ENCODE data around the gene PNMA6E.
"Not testable (repeated sequence)": the region's sequence is repeated elsewhere in the genome, so short reads cannot be mapped to it uniquely, and the experiment has no call there.

PNMA6E gene

DNA sequence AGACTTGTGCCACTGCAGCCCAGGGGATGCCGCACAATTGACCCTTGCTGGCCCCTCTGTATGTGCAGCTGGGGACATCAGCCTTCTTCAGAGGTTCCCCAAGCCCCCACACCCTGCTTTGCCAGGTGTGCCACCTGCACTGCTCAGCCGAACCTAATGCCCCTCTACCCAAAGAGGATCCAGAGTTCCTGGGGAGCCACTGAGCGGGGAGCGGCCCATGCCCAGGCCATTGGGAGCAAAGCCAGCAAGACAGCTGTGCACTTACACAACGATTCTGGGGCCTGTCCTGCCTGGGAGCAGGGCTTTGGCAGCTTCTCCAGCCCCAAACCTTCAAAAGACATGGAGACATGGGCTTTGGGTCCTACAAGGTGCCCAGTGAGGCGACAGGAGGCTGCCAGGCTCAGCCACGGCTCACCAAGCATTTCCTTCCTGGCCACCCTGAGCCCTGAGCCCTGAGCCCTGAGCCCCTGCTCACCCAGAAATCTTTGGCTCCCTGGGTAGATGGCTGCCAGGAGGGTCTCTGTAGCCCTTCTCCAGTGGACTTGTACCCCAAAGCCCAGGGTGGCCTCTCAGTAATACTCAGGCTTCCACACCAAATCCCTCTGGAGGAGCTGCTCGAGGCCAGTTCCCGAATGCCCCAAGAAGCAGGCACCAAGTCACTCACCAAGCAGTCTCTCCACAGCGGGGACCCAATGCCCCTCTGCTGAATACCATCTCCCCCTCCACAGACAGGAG, 13.0 kb downstream of the PNMA6E start:
- no peak overlapping the region for H3K9ac ChIP-seq (ENCODE audit: low read length)
- no peak for DNase-seq
- no CpG with 5 or more reads among the region's 10 CpGs for WGBS (ENCODE audit: extremely low coverage, insufficient coverage, low lambda C conversion rate)

DNA sequence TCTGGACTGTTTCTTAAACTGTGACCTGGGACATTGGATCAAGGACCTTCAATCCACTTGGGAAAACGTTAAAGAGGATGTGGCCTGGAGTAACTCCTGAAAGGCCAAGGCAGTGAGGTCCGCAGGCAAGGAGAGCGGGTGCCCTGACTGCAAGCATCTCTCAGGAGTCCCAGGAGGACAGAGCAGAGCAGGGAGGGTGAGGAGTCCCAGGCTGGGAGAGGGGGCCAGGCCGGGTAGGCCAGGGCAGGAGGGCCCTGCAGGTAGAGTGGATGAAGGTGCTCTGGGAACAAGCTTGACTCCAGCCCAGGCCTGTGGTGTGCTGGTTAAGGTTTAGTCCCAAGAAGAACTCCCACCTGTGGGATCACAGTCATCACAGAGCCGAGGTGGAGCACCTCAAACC, 13.8 kb downstream of the PNMA6E start:
- Histone ChIP-seq H3K4me1 (ENCODE audit: control insufficient read depth, low read depth, low read length) (no peaks in the 10 kb centered on the region), H2BK5ac (ENCODE audit: low read length) (no peak overlapping the region), H3K79me1 (ENCODE audit: low read length) (no peaks in the 10 kb centered on the region), H3K9ac (ENCODE audit: low read length) (no peak overlapping the region), H2AK5ac (ENCODE audit: low read length) (no peak overlapping the region), H3K4ac (ENCODE audit: low read depth, low read length) (no peak overlapping the region), H3K79me2 (ENCODE audit: control insufficient read depth, insufficient read depth, low read length) (no peaks in the 10 kb centered on the region), H3K56ac (ENCODE audit: low read length) (no peak overlapping the region), H2BK15ac (replicated peaks; ENCODE audit: low read depth) (no peak overlapping the region), H3K23ac (ENCODE audit: low read length) (no peak overlapping the region), H3K36me3 (ENCODE audit: control insufficient read depth, insufficient read depth, low read length) (no peaks in the 10 kb centered on the region), H3K18ac (ENCODE audit: low read length) (no peak overlapping the region), H2BK120ac (ENCODE audit: low read depth, low read length) (no peak overlapping the region), H3K4me3 (ENCODE audit: low read length) (no peak overlapping the region), H4K8ac (ENCODE audit: low read depth, low read length) (no peak overlapping the region), H3K27ac (ENCODE audit: low read depth, low read length) (no peak overlapping the region), H3K27me3 (ENCODE audit: insufficient read depth, low read length, poor library complexity) (no peaks in the 10 kb centered on the region), H3K4me2 (ENCODE audit: low read length) (no peak overlapping the region), H4K5ac (ENCODE audit: low read length) (no peak overlapping the region)
- no peak for DNase-seq
- no CpG with 5 or more reads among the region's 5 CpGs for WGBS (ENCODE audit: extremely low coverage, insufficient coverage, low lambda C conversion rate)

More for the DNA sequence above, 13.0 kb downstream of the PNMA6E start:
- Histone ChIP-seq H3K27ac (ENCODE audit: low read depth, low read length) (no peak overlapping the region), H2BK120ac (ENCODE audit: low read depth, low read length) (no peak overlapping the region), H3K36me3 (ENCODE audit: control insufficient read depth, insufficient read depth, low read length) (no peaks in the 10 kb centered on the region), H4K8ac (ENCODE audit: low read depth, low read length) (no peak overlapping the region), H3K4me3 (ENCODE audit: low read length) (no peak overlapping the region), H3K79me1 (ENCODE audit: low read length) (no peaks in the 10 kb centered on the region), H3K4ac (ENCODE audit: low read depth, low read length) (no peak overlapping the region), H3K27me3 (ENCODE audit: insufficient read depth, low read length, poor library complexity) (no peaks in the 10 kb centered on the region), H2BK15ac (replicated peaks; ENCODE audit: low read depth) (no peak overlapping the region), H2AK5ac (ENCODE audit: low read length) (no peak overlapping the region), H3K4me2 (ENCODE audit: low read length) (no peak overlapping the region), H3K18ac (ENCODE audit: low read length) (no peak overlapping the region), H3K23ac (ENCODE audit: low read length) (no peak overlapping the region), H3K4me1 (ENCODE audit: control insufficient read depth, low read depth, low read length) (no peaks in the 10 kb centered on the region), H2BK5ac (ENCODE audit: low read length) (no peak overlapping the region), H3K56ac (ENCODE audit: low read length) (no peak overlapping the region), H3K79me2 (ENCODE audit: control insufficient read depth, insufficient read depth, low read length) (no peaks in the 10 kb centered on the region), H4K5ac (ENCODE audit: low read length) (no peak overlapping the region)

DNA sequence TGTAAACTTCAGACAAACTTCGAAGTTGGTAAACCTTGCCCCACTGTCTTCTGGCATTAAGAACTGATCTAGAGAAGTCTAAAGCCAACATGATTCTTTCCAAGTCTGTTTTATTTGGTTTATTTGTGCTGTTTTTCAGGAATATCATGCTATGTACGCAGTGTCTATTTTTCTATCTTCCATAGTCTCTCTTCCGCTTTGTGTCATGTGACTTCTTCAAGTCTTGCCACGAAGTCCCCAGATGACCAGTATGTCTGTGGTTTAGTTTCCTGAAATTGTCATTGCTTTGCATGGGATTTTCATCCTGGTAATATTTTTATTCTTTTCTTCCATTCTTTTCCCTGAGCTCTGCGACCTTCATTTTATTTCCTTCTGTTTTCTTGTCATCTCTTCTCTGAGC, 15.1 kb downstream of the PNMA6E start:
- Histone ChIP-seq H3K79me1 (ENCODE audit: low read length) (no peaks in the 10 kb centered on the region), H2BK5ac (ENCODE audit: low read length) (no peak overlapping the region), H3K79me2 (ENCODE audit: control insufficient read depth, insufficient read depth, low read length) (no peaks in the 10 kb centered on the region), H3K27ac (ENCODE audit: low read depth, low read length) (no peak overlapping the region), H3K4me2 (ENCODE audit: low read length) (no peak overlapping the region), H3K27me3 (ENCODE audit: insufficient read depth, low read length, poor library complexity) (no peaks in the 10 kb centered on the region), H3K9ac (ENCODE audit: low read length) (no peak overlapping the region), H3K56ac (ENCODE audit: low read length) (no peak overlapping the region), H2BK15ac (replicated peaks; ENCODE audit: low read depth) (no peak overlapping the region), H3K4me1 (ENCODE audit: control insufficient read depth, low read depth, low read length) (no peaks in the 10 kb centered on the region), H2BK120ac (ENCODE audit: low read depth, low read length) (no peak overlapping the region), H3K4ac (ENCODE audit: low read depth, low read length) (no peak overlapping the region), H2AK5ac (ENCODE audit: low read length) (no peak overlapping the region), H4K8ac (ENCODE audit: low read depth, low read length) (no peak overlapping the region), H3K36me3 (ENCODE audit: control insufficient read depth, insufficient read depth, low read length) (no peaks in the 10 kb centered on the region), H3K18ac (ENCODE audit: low read length) (no peak overlapping the region), H3K4me3 (ENCODE audit: low read length) (no peak overlapping the region), H3K23ac (ENCODE audit: low read length) (no peak overlapping the region), H4K5ac (ENCODE audit: low read length) (no peak overlapping the region)
- WGBS (ENCODE audit: extremely low coverage, insufficient coverage, low lambda C conversion rate): no CpG with 5 or more reads among the region's 5 CpGs
- DNase-seq: no peak

DNA sequence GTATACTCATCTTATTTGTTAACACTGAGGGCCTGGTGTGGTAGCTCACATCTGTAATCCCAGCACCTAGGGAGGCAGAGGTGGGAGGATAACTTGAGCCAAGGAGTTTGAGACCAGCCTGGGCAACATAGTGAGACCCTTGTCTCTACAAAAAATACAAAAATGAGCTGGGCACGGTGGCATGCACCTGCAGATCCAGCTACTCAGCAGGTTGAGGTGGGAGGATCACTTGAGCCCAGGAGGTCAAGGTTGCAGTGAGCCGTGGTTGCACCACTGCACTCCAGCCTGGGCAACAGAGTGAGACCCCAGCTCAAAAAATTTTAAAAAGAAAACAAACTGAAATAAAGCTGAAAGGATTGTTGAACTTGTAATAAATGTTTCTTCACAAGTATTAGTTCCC, 16.2 kb downstream of the PNMA6E start:
- not testable (repeated sequence) for H2BK15ac ChIP-seq (replicated peaks; ENCODE audit: low read depth); DNase-seq; H3K36me3 ChIP-seq (ENCODE audit: control insufficient read depth, insufficient read depth, low read length); H2BK5ac ChIP-seq (ENCODE audit: low read length); H3K18ac ChIP-seq (ENCODE audit: low read length); H3K79me2 ChIP-seq (ENCODE audit: control insufficient read depth, insufficient read depth, low read length); H3K56ac ChIP-seq (ENCODE audit: low read length); H3K4ac ChIP-seq (ENCODE audit: low read depth, low read length); H2BK120ac ChIP-seq (ENCODE audit: low read depth, low read length); H4K8ac ChIP-seq (ENCODE audit: low read depth, low read length); H3K9ac ChIP-seq (ENCODE audit: low read length); H3K27ac ChIP-seq (ENCODE audit: low read depth, low read length); H3K4me1 ChIP-seq (ENCODE audit: control insufficient read depth, low read depth, low read length); H3K79me1 ChIP-seq (ENCODE audit: low read length); H2AK5ac ChIP-seq (ENCODE audit: low read length); H3K4me3 ChIP-seq (ENCODE audit: low read length); H4K5ac ChIP-seq (ENCODE audit: low read length); H3K27me3 ChIP-seq (ENCODE audit: insufficient read depth, low read length, poor library complexity); H3K4me2 ChIP-seq (ENCODE audit: low read length); H3K23ac ChIP-seq (ENCODE audit: low read length)
- no CpG with 5 or more reads among the region's 2 CpGs for WGBS (ENCODE audit: extremely low coverage, insufficient coverage, low lambda C conversion rate)

DNA sequence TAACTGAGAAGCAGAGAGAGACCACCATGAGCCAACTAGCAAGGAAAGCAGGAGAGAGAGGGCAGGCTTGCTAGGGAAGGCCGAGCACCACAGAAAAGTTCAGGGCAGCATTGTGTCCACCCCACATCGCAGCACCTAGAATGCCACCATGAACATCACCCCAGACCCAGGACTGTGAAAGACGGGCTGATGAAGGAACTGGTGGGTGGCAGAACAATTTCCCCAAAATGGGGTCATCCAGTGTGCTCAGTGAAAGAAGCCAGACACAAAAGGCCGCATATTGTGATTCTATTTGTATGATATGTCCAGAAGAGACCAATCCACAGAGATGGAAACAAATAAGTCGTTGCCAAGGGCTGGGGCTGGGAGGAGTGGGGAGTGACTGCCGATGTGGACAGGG, 16.8 kb downstream of the PNMA6E start:
- Histone ChIP-seq H3K23ac (ENCODE audit: low read length) (no peak overlapping the region), H3K9ac (ENCODE audit: low read length) (no peak overlapping the region), H3K4me1 (ENCODE audit: control insufficient read depth, low read depth, low read length) (no peaks in the 10 kb centered on the region), H3K27me3 (ENCODE audit: insufficient read depth, low read length, poor library complexity) (no peaks in the 10 kb centered on the region), H4K5ac (ENCODE audit: low read length) (no peak overlapping the region), H3K79me1 (ENCODE audit: low read length) (no peaks in the 10 kb centered on the region), H3K56ac (ENCODE audit: low read length) (no peak overlapping the region), H2AK5ac (ENCODE audit: low read length) (no peak overlapping the region), H3K4me2 (ENCODE audit: low read length) (no peak overlapping the region), H3K27ac (ENCODE audit: low read depth, low read length) (no peak overlapping the region), H2BK5ac (ENCODE audit: low read length) (no peak overlapping the region), H4K8ac (ENCODE audit: low read depth, low read length) (no peak overlapping the region), H2BK120ac (ENCODE audit: low read depth, low read length) (no peak overlapping the region), H3K36me3 (ENCODE audit: control insufficient read depth, insufficient read depth, low read length) (no peaks in the 10 kb centered on the region), H3K18ac (ENCODE audit: low read length) (no peak overlapping the region), H2BK15ac (replicated peaks; ENCODE audit: low read depth) (no peak overlapping the region), H3K4me3 (ENCODE audit: low read length) (no peak overlapping the region), H3K4ac (ENCODE audit: low read depth, low read length) (no peak overlapping the region), H3K79me2 (ENCODE audit: control insufficient read depth, insufficient read depth, low read length) (no peaks in the 10 kb centered on the region)
- WGBS (ENCODE audit: extremely low coverage, insufficient coverage, low lambda C conversion rate): no CpG with 5 or more reads among the region's 6 CpGs
- DNase-seq: no peak
